K562 (cell line): ENCODE results near the gene IL20RA.

Source experiments
- CHD4 ChIP-seq: fragments of 200-600 bp; sonication (generic); IDR thresholded peaks from 3 replicates; pipeline ENCODE4 v1.6.1; 2012; ENCODE audit warnings: low read depth, mild to moderate bottlenecking, mixed read lengths, low read length, inconsistent platforms; ENCODE audit not compliant: insufficient read depth, insufficient replicate concordance, poor library complexity, severe bottlenecking
- POLR2AphosphoS5 ChIP-seq: IDR thresholded peaks from 2 replicates; pipeline ENCODE4 v1.6.1; 2011; ENCODE audit warnings: mild to moderate bottlenecking, low read depth, low read length, moderate library complexity; ENCODE audit not compliant: control insufficient read depth, insufficient read depth
- SIN3A ChIP-seq, 2 experiments: fragments of 150-350 bp in 1 of 2; IDR thresholded peaks; 2 replicates each; pipeline ENCODE4 v1.6.1; 2011 to 2016; ENCODE audit warnings: borderline replicate concordance in 2 of 2, low read depth in 2 of 2, low read length in 2 of 2, mild to moderate bottlenecking in 2 of 2, moderate library complexity in 2 of 2; ENCODE audit not compliant: control insufficient read depth in 1 of 2
- TEAD4 ChIP-seq, 2 experiments: sonication (generic) in 1 of 2; formaldehyde crosslinking in 1 of 2; IDR thresholded peaks; 2 replicates each; pipeline versions ENCODE4 v1.6.1 to v1.8.0; 2012 to 2022; ENCODE audit warnings: borderline replicate concordance in 1 of 2, inconsistent platforms in 1 of 2, low read length in 1 of 2, mild to moderate bottlenecking in 1 of 2, missing genetic modification reagents in 1 of 2
- YY1 ChIP-seq, 3 experiments: IDR thresholded peaks; 2 replicates each; pipeline ENCODE4 v1.6.1; 2011; ENCODE audit warnings: low read length in 2 of 3, mild to moderate bottlenecking in 2 of 3, moderate library complexity in 2 of 3, borderline replicate concordance in 1 of 3, control low read depth in 1 of 3, low read depth in 1 of 3; ENCODE audit not compliant: insufficient read depth in 3 of 3, insufficient replicate concordance in 2 of 3, control insufficient read depth in 1 of 3, insufficient read length in 1 of 3; ENCODE audit errors: extremely low read depth in 1 of 3
- ZFP30 ChIP-seq: fragments of 250-450 bp; sonication (Bioruptor Pico); IDR thresholded peaks from 2 replicates; pipeline ENCODE4 v1.8.0; 2022; ENCODE audit warnings: moderate library complexity, mild to moderate bottlenecking, inconsistent platforms, borderline replicate concordance
- ZNF431 ChIP-seq: sonication (generic); formaldehyde crosslinking; IDR thresholded peaks from 2 replicates; pipeline ENCODE4 v1.8.0; 2022; ENCODE audit warnings: mild to moderate bottlenecking, missing genetic modification reagents
- TF ChIP-seq, protein P1 (sequence below): sonication (generic); formaldehyde crosslinking; IDR thresholded peaks from 2 replicates; pipeline ENCODE4 v1.8.1; 2023; ENCODE audit warnings: mild to moderate bottlenecking, missing genetic modification reagents
- TF ChIP-seq, protein P2 (sequence below): fragments of 450-650 bp; IDR thresholded peaks from 2 replicates; pipeline ENCODE4 v1.6.1; 2016; ENCODE audit warnings: low read depth, mild to moderate bottlenecking, moderate library complexity
- TF ChIP-seq, protein P3 (sequence below): fragments of 450-650 bp; conservative IDR thresholded peaks from 2 replicates; pipeline ENCODE4 v1.6.1; 2016; ENCODE audit warnings: missing genetic modification characterization, low read depth, mild to moderate bottlenecking, missing compliant biosample characterization, moderate library complexity
- TF ChIP-seq, protein P4 (sequence below), 3 experiments: IDR thresholded peaks in 2 of 3; conservative IDR thresholded peaks in 1 of 3; 2 replicates each; pipeline ENCODE4 v1.5.1; 2011 to 2012; ENCODE audit warnings: low read length in 3 of 3, mild to moderate bottlenecking in 3 of 3, control low read depth in 2 of 3, improper control_type of control experiment in 1 of 3, inconsistent platforms in 1 of 3, low read depth in 1 of 3, mixed read lengths in 1 of 3, moderate library complexity in 1 of 3; ENCODE audit not compliant: insufficient read depth in 2 of 3
- TF ChIP-seq, protein P5 (sequence below): conservative IDR thresholded peaks from 2 replicates; pipeline ENCODE4 v1.6.1; 2011; ENCODE audit warnings: low read depth, mild to moderate bottlenecking, low read length; ENCODE audit not compliant: control insufficient read depth
- TF ChIP-seq, protein P6 (sequence below): sonication (generic); formaldehyde crosslinking; IDR thresholded peaks from 2 replicates; pipeline ENCODE4 v1.8.0; 2022; ENCODE audit warnings: mild to moderate bottlenecking, missing genetic modification reagents, borderline replicate concordance

DNA sequence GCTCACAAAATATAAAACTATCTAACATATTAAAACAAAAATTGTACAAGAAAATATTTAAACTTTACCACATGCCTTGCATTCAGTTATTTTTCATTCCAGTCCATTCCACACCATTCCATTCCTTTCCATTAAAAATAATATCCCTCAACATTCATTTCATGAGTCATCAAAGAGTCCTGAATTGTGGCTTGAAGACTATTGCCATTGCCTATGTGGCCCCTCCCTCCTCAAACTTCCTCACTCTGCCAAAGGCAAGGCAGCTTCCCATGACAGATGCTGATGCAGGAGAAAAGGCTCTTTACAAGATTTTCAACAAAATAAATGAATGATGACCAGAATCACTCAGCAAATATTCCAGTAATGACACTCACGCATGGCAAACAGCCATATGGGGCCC, 31.7 kb downstream of the IL20RA start:
- TF ChIP-seq YY1 (IDR thresholded peaks at IDR 0.05; ENCODE audit: borderline replicate concordance in 1 of 3, control insufficient read depth in 1 of 3, extremely low read depth in 1 of 3, insufficient read depth in 3 of 3, insufficient read length in 1 of 3, insufficient replicate concordance in 2 of 3, low read depth in 1 of 3, low read length in 2 of 3) (no peak), POLR2AphosphoS5 (no peak), TEAD4 (IDR thresholded peaks at IDR 0.05; ENCODE audit: low read length) (no peak), TEAD4 (CRISPR knock-in tag; IDR thresholded peaks at IDR 0.05; ENCODE audit: borderline replicate concordance) (no peak), ZFP30 (CRISPR knock-in tag) (no peak), CHD4 (no peak), ZNF431 (CRISPR knock-in tag) (no peak), SIN3A (IDR thresholded peaks at IDR 0.05; ENCODE audit: borderline replicate concordance in 2 of 2, control insufficient read depth in 1 of 2, low read depth in 2 of 2, low read length in 2 of 2) (no peak)
- TF ChIP-seq, protein P1, sequence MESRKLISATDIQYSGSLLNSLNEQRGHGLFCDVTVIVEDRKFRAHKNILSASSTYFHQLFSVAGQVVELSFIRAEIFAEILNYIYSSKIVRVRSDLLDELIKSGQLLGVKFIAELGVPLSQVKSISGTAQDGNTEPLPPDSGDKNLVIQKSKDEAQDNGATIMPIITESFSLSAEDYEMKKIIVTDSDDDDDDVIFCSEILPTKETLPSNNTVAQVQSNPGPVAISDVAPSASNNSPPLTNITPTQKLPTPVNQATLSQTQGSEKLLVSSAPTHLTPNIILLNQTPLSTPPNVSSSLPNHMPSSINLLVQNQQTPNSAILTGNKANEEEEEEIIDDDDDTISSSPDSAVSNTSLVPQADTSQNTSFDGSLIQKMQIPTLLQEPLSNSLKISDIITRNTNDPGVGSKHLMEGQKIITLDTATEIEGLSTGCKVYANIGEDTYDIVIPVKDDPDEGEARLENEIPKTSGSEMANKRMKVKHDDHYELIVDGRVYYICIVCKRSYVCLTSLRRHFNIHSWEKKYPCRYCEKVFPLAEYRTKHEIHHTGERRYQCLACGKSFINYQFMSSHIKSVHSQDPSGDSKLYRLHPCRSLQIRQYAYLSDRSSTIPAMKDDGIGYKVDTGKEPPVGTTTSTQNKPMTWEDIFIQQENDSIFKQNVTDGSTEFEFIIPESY (CRISPR knock-in tag), result no peak
- TF ChIP-seq, protein P2, sequence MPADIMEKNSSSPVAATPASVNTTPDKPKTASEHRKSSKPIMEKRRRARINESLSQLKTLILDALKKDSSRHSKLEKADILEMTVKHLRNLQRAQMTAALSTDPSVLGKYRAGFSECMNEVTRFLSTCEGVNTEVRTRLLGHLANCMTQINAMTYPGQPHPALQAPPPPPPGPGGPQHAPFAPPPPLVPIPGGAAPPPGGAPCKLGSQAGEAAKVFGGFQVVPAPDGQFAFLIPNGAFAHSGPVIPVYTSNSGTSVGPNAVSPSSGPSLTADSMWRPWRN, result no peak
- TF ChIP-seq, protein P3, sequence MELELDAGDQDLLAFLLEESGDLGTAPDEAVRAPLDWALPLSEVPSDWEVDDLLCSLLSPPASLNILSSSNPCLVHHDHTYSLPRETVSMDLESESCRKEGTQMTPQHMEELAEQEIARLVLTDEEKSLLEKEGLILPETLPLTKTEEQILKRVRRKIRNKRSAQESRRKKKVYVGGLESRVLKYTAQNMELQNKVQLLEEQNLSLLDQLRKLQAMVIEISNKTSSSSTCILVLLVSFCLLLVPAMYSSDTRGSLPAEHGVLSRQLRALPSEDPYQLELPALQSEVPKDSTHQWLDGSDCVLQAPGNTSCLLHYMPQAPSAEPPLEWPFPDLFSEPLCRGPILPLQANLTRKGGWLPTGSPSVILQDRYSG (tag), result no peak
- TF ChIP-seq, protein P4, sequence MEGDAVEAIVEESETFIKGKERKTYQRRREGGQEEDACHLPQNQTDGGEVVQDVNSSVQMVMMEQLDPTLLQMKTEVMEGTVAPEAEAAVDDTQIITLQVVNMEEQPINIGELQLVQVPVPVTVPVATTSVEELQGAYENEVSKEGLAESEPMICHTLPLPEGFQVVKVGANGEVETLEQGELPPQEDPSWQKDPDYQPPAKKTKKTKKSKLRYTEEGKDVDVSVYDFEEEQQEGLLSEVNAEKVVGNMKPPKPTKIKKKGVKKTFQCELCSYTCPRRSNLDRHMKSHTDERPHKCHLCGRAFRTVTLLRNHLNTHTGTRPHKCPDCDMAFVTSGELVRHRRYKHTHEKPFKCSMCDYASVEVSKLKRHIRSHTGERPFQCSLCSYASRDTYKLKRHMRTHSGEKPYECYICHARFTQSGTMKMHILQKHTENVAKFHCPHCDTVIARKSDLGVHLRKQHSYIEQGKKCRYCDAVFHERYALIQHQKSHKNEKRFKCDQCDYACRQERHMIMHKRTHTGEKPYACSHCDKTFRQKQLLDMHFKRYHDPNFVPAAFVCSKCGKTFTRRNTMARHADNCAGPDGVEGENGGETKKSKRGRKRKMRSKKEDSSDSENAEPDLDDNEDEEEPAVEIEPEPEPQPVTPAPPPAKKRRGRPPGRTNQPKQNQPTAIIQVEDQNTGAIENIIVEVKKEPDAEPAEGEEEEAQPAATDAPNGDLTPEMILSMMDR (IDR thresholded peaks at IDR 0.05 in 2 of 3, conservative IDR thresholded peaks at IDR 0.05 in 1 of 3; ENCODE audit: insufficient read depth in 2 of 3, low read depth in 1 of 3, low read length in 3 of 3), result no peak
- TF ChIP-seq, protein P5, sequence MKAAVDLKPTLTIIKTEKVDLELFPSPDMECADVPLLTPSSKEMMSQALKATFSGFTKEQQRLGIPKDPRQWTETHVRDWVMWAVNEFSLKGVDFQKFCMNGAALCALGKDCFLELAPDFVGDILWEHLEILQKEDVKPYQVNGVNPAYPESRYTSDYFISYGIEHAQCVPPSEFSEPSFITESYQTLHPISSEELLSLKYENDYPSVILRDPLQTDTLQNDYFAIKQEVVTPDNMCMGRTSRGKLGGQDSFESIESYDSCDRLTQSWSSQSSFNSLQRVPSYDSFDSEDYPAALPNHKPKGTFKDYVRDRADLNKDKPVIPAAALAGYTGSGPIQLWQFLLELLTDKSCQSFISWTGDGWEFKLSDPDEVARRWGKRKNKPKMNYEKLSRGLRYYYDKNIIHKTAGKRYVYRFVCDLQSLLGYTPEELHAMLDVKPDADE, result no peak
- TF ChIP-seq, protein P6, sequence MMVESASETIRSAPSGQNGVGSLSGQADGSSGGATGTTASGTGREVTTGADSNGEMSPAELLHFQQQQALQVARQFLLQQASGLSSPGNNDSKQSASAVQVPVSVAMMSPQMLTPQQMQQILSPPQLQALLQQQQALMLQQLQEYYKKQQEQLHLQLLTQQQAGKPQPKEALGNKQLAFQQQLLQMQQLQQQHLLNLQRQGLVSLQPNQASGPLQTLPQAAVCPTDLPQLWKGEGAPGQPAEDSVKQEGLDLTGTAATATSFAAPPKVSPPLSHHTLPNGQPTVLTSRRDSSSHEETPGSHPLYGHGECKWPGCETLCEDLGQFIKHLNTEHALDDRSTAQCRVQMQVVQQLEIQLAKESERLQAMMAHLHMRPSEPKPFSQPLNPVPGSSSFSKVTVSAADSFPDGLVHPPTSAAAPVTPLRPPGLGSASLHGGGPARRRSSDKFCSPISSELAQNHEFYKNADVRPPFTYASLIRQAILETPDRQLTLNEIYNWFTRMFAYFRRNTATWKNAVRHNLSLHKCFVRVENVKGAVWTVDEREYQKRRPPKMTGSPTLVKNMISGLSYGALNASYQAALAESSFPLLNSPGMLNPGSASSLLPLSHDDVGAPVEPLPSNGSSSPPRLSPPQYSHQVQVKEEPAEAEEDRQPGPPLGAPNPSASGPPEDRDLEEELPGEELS (CRISPR knock-in tag), result no peak
